Panc1 (cell line): ENCODE results near the gene PDE1A. TPM values are rescaled to one million over a fixed set of nuclear protein-coding genes. Genes with fewer than 3 reads are reported as not detected.

Source experiments
- ATAC-seq: fragments of 200-7000 bp; cut with Tn5 transposase; 2 replicates; pipeline ENCODE4 v1.9.1; 2020; ENCODE audit warnings: mild to moderate bottlenecking, moderate library complexity
- BruUV-seq: library from RNA; stranded (reverse); fragments of 400-500 nt; replicated peaks from 2 replicates; lab custom pipeline; 2021; lab: Mats Ljungman, UMichigan
- CTCF ChIA-PET: fragments of 300-600 bp; sonication (Branson Sonifier 250); formaldehyde crosslinking; loops from one replicate; lab custom pipeline; 2022; ENCODE audit warnings: antibody characterized with exemption; lab: Charles Lee
- POLR2A ChIA-PET: fragments of 300-600 bp; sonication (Branson Sonifier 250); formaldehyde crosslinking; loops from one replicate; lab custom pipeline; 2022; ENCODE audit warnings: antibody characterized with exemption; lab: Charles Lee
- DNase-seq: peaks from one replicate; pipeline ENCODE4 v3.0.0-alpha.2; 2010; ENCODE audit warnings: low read depth, low spot score
- H3K27ac ChIP-seq: 2 replicates; pipeline ENCODE4 v1.5.1; 2011; ENCODE audit warnings: mild to moderate bottlenecking, low read length, inconsistent platforms
- H3K27me3 ChIP-seq: fragments of 200-500 bp; sonication (Bioruptor generic); 2 replicates; pipeline ENCODE4 v1.6.0; 2014; ENCODE audit warnings: low read length, inconsistent platforms; ENCODE audit not compliant: control insufficient read depth, insufficient read depth
- H3K36me3 ChIP-seq: fragments of 200-500 bp; sonication (Bioruptor generic); 2 replicates; pipeline ENCODE4 v1.5.1; 2014; ENCODE audit warnings: inconsistent platforms, mild to moderate bottlenecking, low read length, moderate library complexity; ENCODE audit not compliant: control insufficient read depth, insufficient read depth
- H3K4me1 ChIP-seq: 2 replicates; pipeline ENCODE4 v1.5.1; 2011; ENCODE audit warnings: inconsistent platforms, mild to moderate bottlenecking, low read length, moderate library complexity; ENCODE audit not compliant: control insufficient read depth, insufficient read depth
- H3K4me3 ChIP-seq, 2 experiments: 2 replicates each; pipeline ENCODE4 v1.5.1; 2011 to 2012; ENCODE audit warnings: low read depth in 2 of 2, low read length in 2 of 2, mild to moderate bottlenecking in 2 of 2, inconsistent platforms in 1 of 2, moderate library complexity in 1 of 2
- H3K9me3 ChIP-seq: fragments of 200-500 bp; sonication (Bioruptor generic); 2 replicates; pipeline ENCODE4 v1.5.1; 2014; ENCODE audit warnings: low read depth, mild to moderate bottlenecking, inconsistent platforms, low read length, moderate library complexity; ENCODE audit not compliant: control insufficient read depth, insufficient read depth
- CTCF ChIP-seq: fragments of 450-650 bp; IDR thresholded peaks from 2 replicates; pipeline ENCODE4 v1.5.1; 2017; ENCODE audit warnings: mild to moderate bottlenecking
- POLR2AphosphoS5 ChIP-seq: IDR thresholded peaks from 2 replicates; pipeline ENCODE4 v1.6.1; 2012; ENCODE audit warnings: mild to moderate bottlenecking, low read depth, low read length, moderate library complexity
- REST ChIP-seq, 2 experiments: IDR thresholded peaks; 2 replicates each; pipeline ENCODE4 v1.6.1; 2011 to 2012; ENCODE audit warnings: low read depth in 2 of 2, control low read depth in 1 of 2, low read length in 1 of 2, mild to moderate bottlenecking in 1 of 2, moderate library complexity in 1 of 2; ENCODE audit not compliant: insufficient read depth in 1 of 2
- SIN3A ChIP-seq: IDR thresholded peaks from 2 replicates; pipeline ENCODE4 v1.6.1; 2012; ENCODE audit warnings: low read depth, mild to moderate bottlenecking, low read length, moderate library complexity, borderline replicate concordance; ENCODE audit not compliant: insufficient read depth
- TCF7L2 ChIP-seq: IDR thresholded peaks from 2 replicates; pipeline ENCODE4 v1.6.1; 2011; ENCODE audit warnings: mild to moderate bottlenecking, low read depth, low read length, inconsistent platforms
- in situ Hi-C: cut with HindIII; loops from 2 replicates; pipeline ENCODE4 v1.10.0; 2016; ENCODE audit warnings: low sequenced_read_pairs, low pct_unique_long_range_greater_than_20kb
- intact Hi-C: fragments of 100-400 bp; cut with micrococcal nuclease; formaldehyde crosslinking; loops from one replicate; pipeline ENCODE4 v1.10.0; 2022; ENCODE audit not compliant: unreplicated experiment
- total RNA-seq: library from RNA; stranded (reverse); gene quantifications from one replicate; pipeline ENCODE4 v1.2.1, GENCODE V29; 2021; ENCODE audit not compliant: unreplicated experiment

The PDE1A gene
- total RNA-seq, 1 experiment from 2014 or later = 0.08 TPM

GRCh38 chr2:182302972-182303371 is 123.9 kb downstream of the PDE1A start:
- BruUV-seq = no TSS peak
- H3K4me3 ChIP-seq = no peak overlapping the region
- H3K27ac ChIP-seq = no peak overlapping the region
- no peak for DNase-seq
- intact Hi-C loops (no loop called here), in situ Hi-C loops (no loop called here)
- no peaks in the 10 kb centered on the region for H3K9me3 ChIP-seq
- no peaks in the 10 kb centered on the region for H3K4me1 ChIP-seq
- H3K36me3 ChIP-seq = no peaks in the 10 kb centered on the region
- ChIA-PET POLR2A (no interaction called here), CTCF (no interaction called here)
- no peaks in the 10 kb centered on the region for H3K27me3 ChIP-seq
- TF ChIP-seq POLR2AphosphoS5 (no peak), SIN3A (no peak), CTCF (no peak), TCF7L2 (no peak)
- no peak for ATAC-seq

GRCh38 chr2:182302174-182302573 is 124.7 kb downstream of the PDE1A start:
- TF ChIP-seq POLR2AphosphoS5 = no peak
- TF ChIP-seq TCF7L2 = no peak
- no peak for TF ChIP-seq REST (IDR thresholded peaks at IDR 0.05; ENCODE audit: insufficient read depth in 1 of 2, low read depth in 2 of 2, low read length in 1 of 2)
- TF ChIP-seq CTCF = no peak
- no peak for TF ChIP-seq SIN3A

More at GRCh38 chr2:182302174-182302573, 124.7 kb downstream of the PDE1A start:
- no peaks in the 10 kb centered on the region for H3K9me3 ChIP-seq
- H3K4me3 ChIP-seq = no peak overlapping the region
- no peak for DNase-seq
- in situ Hi-C loops = no loop called here
- ChIA-PET POLR2A (no interaction called here), CTCF (no interaction called here)
- no peaks in the 10 kb centered on the region for H3K27me3 ChIP-seq
- H3K27ac ChIP-seq = no peak overlapping the region
- no peaks in the 10 kb centered on the region for H3K36me3 ChIP-seq
- no peaks in the 10 kb centered on the region for H3K4me1 ChIP-seq
- no peak for ATAC-seq
- intact Hi-C loops = no loop called here
- BruUV-seq = no TSS peak
